ENCODE results near the gene ALPL.

ALPL gene

DNA sequence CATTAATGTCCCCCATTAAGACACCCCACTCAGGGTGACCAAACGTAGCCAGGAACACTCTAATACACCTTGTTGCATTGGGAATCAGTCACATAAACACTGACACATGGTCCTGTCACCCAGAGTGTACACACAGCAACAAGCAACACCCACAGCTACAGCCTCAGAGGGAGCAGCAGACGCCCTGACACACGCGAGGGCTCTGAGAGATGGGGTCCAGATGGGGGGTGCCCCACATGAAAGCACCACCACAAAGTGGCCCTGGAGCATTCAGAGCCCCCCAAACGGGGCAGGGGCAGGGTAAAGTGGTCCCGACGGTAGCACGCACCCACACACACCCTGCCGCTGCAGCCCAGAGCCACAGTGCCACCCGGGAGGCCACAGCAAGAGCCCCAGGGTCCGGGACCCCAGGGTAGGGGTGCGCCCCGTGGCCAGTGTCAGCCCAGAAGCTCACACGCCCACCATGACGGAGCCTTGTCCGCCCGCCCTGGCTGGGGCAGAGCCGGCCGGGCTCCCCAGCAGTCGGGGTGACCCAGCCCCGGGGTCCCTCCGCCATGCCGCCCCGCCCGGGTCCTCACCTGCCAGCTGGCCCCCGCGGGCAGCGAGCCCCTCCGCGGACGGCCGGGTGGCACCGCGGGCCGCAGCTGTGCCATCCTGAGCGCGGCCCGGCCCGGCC lies 112.7 kb downstream of the ALPL start:
- DNase-seq: no peak

DNA sequence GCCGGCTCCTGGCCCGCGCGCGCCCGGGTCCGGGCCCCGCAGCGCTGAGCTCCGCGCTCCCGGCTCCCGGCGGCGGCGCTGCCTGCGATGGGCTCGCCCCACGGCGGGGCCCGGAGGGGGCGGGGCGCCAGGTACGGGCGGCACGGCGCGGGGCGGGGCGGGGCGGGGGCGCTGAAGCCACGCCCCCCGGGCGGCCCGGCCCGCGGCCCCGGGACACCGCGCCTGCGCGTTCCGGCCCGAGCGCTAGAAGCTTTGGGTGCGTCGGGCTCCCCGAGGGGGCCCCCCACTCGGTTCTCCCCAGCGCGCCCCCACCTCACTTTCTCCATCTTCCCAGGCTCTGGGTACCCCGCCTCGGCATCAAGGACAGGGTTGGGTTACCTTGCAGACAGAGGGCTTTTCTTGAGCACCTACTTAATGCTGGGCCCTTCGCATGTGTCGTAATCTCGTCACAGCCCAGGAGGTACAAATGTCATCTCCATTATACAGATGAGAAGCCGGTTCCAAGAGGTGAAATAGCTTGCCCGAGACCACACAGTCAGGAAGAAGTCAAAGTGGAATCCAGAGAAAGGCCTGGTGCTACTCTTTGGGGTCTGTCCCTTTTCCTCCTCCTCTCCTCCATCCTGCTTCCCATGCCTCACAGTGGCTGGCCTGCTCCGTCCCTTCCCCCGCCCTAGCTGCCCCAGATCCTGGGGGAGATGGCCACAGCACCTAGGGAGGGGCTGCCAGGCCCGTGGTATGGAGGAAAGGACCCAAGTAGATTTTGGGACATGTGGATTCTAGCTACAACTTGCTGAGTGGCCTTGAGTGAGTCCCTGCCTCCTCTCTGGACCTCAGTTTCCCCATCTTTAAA lies 113.5 kb downstream of the ALPL start:
- DNase-seq: no peak

DNA sequence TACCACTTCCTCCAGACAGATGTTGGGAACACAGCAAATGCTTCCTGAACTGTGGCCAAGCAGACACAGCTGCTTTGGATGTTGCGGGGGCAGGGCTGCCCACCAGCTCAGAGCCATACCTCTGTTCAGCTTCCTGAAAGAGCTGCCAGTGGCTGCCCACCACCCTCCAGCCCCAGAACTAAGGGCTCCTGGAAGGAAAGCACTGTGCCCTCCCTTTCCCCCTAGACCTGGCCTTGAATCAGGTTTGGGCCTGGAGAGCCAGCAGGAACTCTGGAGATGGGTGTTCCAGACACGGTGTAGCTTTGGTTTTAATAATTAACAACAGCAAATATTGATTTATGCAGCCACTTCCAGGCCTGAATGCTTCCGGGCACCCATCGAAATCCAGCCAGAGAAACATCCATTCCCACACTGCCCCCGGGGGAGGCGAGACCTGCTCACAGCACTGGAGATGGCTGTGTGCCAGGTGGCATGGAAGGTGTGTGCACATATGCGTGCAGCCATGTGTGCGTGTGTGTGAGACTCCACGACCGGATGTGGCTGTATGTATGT lies 114.3 kb downstream of the ALPL start:
- no peak for DNase-seq

DNA sequence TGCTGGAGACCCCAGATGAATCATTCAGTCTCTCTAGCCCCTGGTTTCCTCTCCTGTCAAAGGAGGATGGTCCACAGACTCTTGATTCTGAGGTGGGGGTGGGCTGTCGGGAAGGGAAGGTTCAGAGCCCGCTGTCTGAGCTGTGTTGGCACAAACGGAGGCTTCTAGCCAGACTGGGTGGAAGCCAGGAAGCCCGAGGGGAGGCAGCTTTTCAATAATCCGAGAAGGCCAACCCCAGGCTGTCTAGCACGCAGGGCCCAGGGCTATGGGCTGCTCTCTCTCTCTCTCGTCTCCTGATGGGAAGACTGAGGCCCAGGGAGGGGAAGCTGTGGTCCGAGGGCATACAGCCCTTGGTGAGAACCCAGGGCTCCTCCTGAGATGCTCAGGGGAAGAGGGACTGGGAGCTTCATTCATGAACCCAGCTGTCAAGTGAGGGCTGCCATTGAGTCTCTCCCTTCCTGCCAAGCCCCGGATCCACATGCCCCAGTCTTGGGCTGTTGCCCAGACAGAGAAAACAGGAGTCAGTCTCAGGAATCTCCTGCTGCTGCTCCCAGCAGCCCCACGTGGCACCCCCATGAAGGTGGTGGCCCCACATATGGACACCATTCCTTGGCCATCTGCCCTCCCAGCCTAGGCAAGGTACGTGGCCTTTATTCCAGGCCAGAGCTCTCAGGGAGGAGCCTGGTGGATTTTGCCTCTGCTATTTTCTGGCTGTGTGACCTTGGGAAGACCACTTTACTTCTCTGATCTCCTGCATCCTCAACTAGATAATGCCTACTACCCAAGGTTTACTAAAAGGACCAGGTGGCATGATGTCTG lies 115.6 kb downstream of the ALPL start:
- DNase-seq: no peak

DNA sequence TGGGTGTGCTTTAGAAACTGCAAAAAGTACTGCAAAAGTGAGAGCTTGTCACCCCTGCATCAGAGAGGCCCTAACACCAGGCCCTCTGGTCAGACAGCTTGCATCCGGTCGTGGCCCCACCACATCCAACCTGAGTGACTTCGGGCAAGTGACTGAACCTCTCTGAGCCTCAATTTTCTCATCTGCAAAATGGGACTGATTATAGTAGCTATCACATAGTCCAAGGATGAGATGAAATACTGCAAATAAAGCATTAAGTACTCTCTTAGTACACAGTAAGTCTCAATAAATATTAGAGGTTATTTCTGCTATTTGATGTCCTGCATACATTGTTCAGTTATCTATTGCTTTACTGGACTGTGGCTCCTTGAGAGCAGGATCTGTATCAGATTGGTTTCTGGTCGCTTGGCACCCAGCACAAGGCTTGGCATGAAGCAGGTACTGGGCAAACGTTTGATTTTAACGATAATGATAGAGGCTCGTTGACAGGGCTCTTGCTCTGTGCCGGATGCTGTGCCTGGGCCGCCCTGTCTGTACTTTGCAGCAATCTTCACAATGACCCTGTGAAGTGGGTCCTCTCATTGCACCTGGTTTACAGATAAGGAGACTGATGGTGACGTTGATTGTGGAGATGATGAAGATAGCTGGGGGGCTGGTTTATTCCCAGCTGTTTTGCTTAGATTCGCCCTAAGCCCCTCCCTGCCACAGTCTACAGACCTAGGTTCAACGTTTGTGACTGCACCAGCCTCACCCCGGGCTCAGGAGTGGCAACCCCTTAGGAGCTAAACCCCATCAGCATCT lies 116.4 kb downstream of the ALPL start:
- DNase-seq: no peak

DNA sequence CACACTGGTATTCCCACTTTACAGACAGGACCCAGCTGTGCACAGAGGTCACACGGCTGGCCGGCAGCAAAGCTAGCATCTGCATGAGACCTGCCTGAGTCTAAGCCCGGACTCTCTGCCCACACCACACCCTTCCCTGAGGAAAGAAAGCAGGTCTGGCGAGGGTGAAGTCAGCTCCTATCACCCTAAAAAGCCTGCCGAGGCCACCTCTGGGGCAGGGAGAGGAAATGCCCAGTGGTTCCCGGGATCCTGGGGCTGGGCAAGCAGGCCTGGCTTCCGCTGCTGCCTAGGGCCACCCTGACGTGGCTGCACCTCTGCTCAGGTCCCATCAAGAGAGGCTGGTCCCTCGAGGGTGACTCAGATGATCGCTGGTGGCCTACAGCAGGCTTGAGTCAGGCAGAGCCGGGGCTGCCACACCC lies 117.7 kb downstream of the ALPL start:
- no peak for DNase-seq

All from right forelimb (tissue), 1 donor.